ENCODE data around the gene CDK3.
"Not testable (repeated sequence)": the region's sequence is repeated elsewhere in the genome, so short reads cannot be mapped to it uniquely, and the experiment has no call there.

- TF ChIP-seq, protein P1, sequence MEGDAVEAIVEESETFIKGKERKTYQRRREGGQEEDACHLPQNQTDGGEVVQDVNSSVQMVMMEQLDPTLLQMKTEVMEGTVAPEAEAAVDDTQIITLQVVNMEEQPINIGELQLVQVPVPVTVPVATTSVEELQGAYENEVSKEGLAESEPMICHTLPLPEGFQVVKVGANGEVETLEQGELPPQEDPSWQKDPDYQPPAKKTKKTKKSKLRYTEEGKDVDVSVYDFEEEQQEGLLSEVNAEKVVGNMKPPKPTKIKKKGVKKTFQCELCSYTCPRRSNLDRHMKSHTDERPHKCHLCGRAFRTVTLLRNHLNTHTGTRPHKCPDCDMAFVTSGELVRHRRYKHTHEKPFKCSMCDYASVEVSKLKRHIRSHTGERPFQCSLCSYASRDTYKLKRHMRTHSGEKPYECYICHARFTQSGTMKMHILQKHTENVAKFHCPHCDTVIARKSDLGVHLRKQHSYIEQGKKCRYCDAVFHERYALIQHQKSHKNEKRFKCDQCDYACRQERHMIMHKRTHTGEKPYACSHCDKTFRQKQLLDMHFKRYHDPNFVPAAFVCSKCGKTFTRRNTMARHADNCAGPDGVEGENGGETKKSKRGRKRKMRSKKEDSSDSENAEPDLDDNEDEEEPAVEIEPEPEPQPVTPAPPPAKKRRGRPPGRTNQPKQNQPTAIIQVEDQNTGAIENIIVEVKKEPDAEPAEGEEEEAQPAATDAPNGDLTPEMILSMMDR (IDR thresholded peaks at IDR 0.05; ENCODE audit: low read length) = not testable (repeated sequence)
- not testable (repeated sequence) for TF ChIP-seq EZH2 (IDR thresholded peaks at IDR 0.05; ENCODE audit: borderline replicate concordance, low read length)
Measured at GRCh38 chr17:76042868-76043267, 42.2 kb downstream of the CDK3 start.
